Measurements from ENCODE around the gene IFITM1. TPM values are rescaled to one million over a fixed set of nuclear protein-coding genes. Genes with fewer than 3 reads are reported as not detected.

Gene IFITM1
- total RNA-seq, 1 donor from 2014 or later, result 526 TPM

DNA sequence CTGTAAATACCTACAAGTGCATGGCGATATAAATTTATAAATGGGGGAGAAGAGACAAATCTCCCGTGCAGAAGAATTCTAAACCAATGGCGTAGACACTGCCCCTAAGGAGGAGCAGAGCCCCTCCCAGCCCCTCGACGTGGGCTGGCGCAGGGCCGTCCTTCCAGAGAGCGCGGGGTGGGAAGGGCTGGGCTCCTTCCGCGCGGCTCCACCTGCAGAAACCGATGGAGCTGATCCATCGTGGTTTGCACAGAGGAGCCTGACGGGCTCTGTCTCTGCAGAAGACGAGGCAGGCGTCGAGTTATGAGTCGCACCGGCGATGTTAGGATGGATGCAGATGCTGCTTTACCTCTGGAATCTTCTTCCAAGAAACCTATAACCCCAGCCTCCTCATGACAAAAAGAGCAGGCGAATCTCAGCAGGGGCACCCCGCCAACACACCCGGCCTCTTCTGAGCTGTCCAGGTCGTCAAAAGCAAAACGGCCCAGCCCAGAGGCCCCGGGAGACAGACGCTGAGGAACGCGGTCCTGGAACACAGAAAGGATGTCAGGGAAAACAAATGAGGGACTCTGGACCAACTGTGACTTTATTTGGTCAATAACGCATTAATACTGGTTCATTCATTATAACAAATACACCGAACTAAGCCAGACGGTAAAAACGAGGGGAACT is 44.4 kb downstream of the IFITM1 start:
- no peak overlapping the region for H3K27ac Mint-ChIP-seq (ENCODE audit: unreplicated experiment)
- H3K36me3 ChIP-seq (ENCODE audit: insufficient read depth, low read length), result no peaks in the 10 kb centered on the region
- peaks cover 9% of the 10 kb centered on the region for H3K4me1 ChIP-seq (ENCODE audit: insufficient read depth, low read length)
- peaks cover 6% of the 10 kb centered on the region for H3K4me1 Mint-ChIP-seq (ENCODE audit: low read depth, unreplicated experiment)
- DNase-seq (ENCODE audit: low read depth) (no peak), FAIRE-seq (no peak)
- H3K79me2 ChIP-seq (ENCODE audit: insufficient read depth, low read length), result no peaks in the 10 kb centered on the region
- no peak overlapping the region for H3K4me3 Mint-ChIP-seq (ENCODE audit: unreplicated experiment)
- TF ChIP-seq, protein P1, sequence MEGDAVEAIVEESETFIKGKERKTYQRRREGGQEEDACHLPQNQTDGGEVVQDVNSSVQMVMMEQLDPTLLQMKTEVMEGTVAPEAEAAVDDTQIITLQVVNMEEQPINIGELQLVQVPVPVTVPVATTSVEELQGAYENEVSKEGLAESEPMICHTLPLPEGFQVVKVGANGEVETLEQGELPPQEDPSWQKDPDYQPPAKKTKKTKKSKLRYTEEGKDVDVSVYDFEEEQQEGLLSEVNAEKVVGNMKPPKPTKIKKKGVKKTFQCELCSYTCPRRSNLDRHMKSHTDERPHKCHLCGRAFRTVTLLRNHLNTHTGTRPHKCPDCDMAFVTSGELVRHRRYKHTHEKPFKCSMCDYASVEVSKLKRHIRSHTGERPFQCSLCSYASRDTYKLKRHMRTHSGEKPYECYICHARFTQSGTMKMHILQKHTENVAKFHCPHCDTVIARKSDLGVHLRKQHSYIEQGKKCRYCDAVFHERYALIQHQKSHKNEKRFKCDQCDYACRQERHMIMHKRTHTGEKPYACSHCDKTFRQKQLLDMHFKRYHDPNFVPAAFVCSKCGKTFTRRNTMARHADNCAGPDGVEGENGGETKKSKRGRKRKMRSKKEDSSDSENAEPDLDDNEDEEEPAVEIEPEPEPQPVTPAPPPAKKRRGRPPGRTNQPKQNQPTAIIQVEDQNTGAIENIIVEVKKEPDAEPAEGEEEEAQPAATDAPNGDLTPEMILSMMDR (IDR thresholded peaks at IDR 0.05; ENCODE audit: insufficient read depth, low read depth, low read length), result no peak
- H4K20me1 ChIP-seq (ENCODE audit: insufficient read depth, low read length), result no peaks in the 10 kb centered on the region
- H3K36me3 Mint-ChIP-seq (ENCODE audit: low read depth, unreplicated experiment), result peaks cover 2% of the 10 kb centered on the region
- peaks cover 6% of the 10 kb centered on the region for H3K9me3 ChIP-seq (ENCODE audit: insufficient read depth, low read depth, low read length)
- H3K27ac ChIP-seq (ENCODE audit: low read depth, low read length), result no peak overlapping the region
- H3K9ac ChIP-seq (ENCODE audit: low read length), result no peak overlapping the region
- peaks cover 5% of the 10 kb centered on the region for H3K27me3 Mint-ChIP-seq (ENCODE audit: low read depth, unreplicated experiment)
- H3K4me2 ChIP-seq (ENCODE audit: low read length), result no peak overlapping the region
- H3K9me3 Mint-ChIP-seq (ENCODE audit: unreplicated experiment), result no peaks in the 10 kb centered on the region
- no peak overlapping the region for H2AFZ ChIP-seq (ENCODE audit: low read depth, low read length)
- no peaks in the 10 kb centered on the region for H3K27me3 ChIP-seq (ENCODE audit: insufficient read depth, low read length)
- H3K4me3 ChIP-seq (ENCODE audit: insufficient read depth, low read depth, low read length), result no peak overlapping the region

DNA sequence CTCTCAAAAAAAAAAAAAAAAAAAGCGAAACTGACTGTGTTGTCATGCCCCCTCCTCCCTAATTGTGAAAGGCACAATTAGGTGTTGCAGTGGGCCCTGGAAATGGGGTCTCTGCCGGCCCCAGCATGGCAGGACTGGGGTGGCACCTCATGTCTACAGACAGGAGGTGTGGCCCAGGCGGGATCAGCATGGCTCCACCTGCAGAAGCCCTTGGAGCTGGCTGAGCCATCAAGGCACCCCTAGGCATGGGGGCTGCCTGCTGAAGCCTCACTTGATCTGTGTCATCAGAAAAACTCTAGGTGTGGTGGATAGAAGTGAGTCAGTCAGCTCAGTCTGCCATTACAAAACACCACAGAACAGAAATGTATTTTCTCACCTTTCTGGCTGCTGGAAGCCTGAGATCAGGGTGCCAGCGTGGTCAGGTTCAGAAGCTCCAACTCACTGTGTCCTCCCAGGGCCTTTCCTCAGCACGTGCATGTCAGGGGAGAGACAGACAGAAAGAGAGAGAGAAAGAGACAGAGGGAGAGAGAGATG is 45.4 kb downstream of the IFITM1 start:
- Histone ChIP-seq H3K4me3 (ENCODE audit: insufficient read depth, low read depth, low read length) (no peak overlapping the region), H3K9me3 (ENCODE audit: insufficient read depth, low read depth, low read length) (peaks cover 6% of the 10 kb centered on the region)

More for the DNA sequence above, 45.4 kb downstream of the IFITM1 start:
- Histone ChIP-seq H3K9ac (ENCODE audit: low read length) (no peak overlapping the region), H4K20me1 (ENCODE audit: insufficient read depth, low read length) (no peaks in the 10 kb centered on the region), H3K27ac (ENCODE audit: low read depth, low read length) (no peak overlapping the region), H3K27me3 (ENCODE audit: insufficient read depth, low read length) (no peaks in the 10 kb centered on the region), H3K4me2 (ENCODE audit: low read length) (no peak overlapping the region), H3K79me2 (ENCODE audit: insufficient read depth, low read length) (no peaks in the 10 kb centered on the region), H3K36me3 (ENCODE audit: insufficient read depth, low read length) (no peaks in the 10 kb centered on the region), H2AFZ (ENCODE audit: low read depth, low read length) (no peak overlapping the region), H3K4me1 (ENCODE audit: insufficient read depth, low read length) (peaks cover 8% of the 10 kb centered on the region)
- Mint-ChIP-seq H3K36me3 (ENCODE audit: low read depth, unreplicated experiment) (peaks cover 2% of the 10 kb centered on the region), H3K27ac (ENCODE audit: unreplicated experiment) (peak overlapping the region; percentile 34), H3K4me3 (ENCODE audit: unreplicated experiment) (no peak overlapping the region), H3K9me3 (ENCODE audit: unreplicated experiment) (peaks cover 2% of the 10 kb centered on the region), H3K27me3 (ENCODE audit: low read depth, unreplicated experiment) (peaks cover 5% of the 10 kb centered on the region), H3K4me1 (ENCODE audit: low read depth, unreplicated experiment) (peaks cover 4% of the 10 kb centered on the region)
- DNase-seq (ENCODE audit: low read depth), result no peak
- no peak for FAIRE-seq
- TF ChIP-seq, protein P1 (IDR thresholded peaks at IDR 0.05; ENCODE audit: insufficient read depth, low read depth, low read length), result no peak
- no peak for TF ChIP-seq EZH2 (IDR thresholded peaks at IDR 0.05; ENCODE audit: insufficient read depth, low read length)
